B cell (primary cell): ENCODE measurements around the gene DYNLT3. TPM values are rescaled to one million over a fixed set of nuclear protein-coding genes. Genes with fewer than 3 reads are reported as not detected.

Source experiments
- ATAC-seq: fragments of 200-7000 bp; cut with Tn5 transposase; one replicate; pipeline ENCODE4 v1.10.0; 2021; ENCODE audit warnings: low read depth, mild to moderate bottlenecking, moderate number of reproducible peaks, moderate library complexity
- CTCF ChIA-PET: fragments of 350-600 bp; sonication (Branson Sonifier 250); formaldehyde crosslinking; loops from one replicate; lab custom pipeline; 2021; ENCODE audit warnings: antibody characterized with exemption, inconsistent platforms; lab: Charles Lee
- POLR2A ChIA-PET: fragments of 350-600 bp; sonication (Branson Sonifier 250); formaldehyde crosslinking; loops from one replicate; lab custom pipeline; 2021; ENCODE audit warnings: antibody characterized with exemption; lab: Charles Lee
- DNase-seq: peaks from one replicate; pipeline ENCODE4 v3.0.0; 2013
- H2AFZ ChIP-seq: 2 replicates; pipeline ENCODE4 v1.6.1; 2012; ENCODE audit warnings: mild to moderate bottlenecking, low read depth, low read length; ENCODE audit not compliant: insufficient read depth, poor library complexity, severe bottlenecking
- H3K27ac ChIP-seq, 2 donors: 1 replicate in 1 of 2; 2 replicates in 1 of 2; pipeline ENCODE4 v1.5.1; 2012 to 2013; ENCODE audit warnings: low read length in 2 of 2, mild to moderate bottlenecking in 2 of 2, moderate library complexity in 1 of 2
- H3K27me3 ChIP-seq, 4 experiments: fragments of 200-600 bp in 1 of 4; sonication (generic) in 1 of 4; replicated peaks in 1 of 4; 1 replicate in 2 of 4; 2 replicates in 2 of 4; pipeline versions ENCODE4 v1.6.1 to v1.7.0; 2013 to 2016; ENCODE audit warnings: low read length in 3 of 4, mild to moderate bottlenecking in 2 of 4, mixed read lengths in 1 of 4, moderate library complexity in 1 of 4; ENCODE audit not compliant: insufficient read depth in 4 of 4, control insufficient read depth in 3 of 4; ENCODE audit errors: control extremely low read depth in 1 of 4
- H3K36me3 ChIP-seq, 2 experiments: replicated peaks in 1 of 2; 1 replicate in 1 of 2; 2 replicates in 1 of 2; pipeline versions ENCODE4 v1.6.1 to v1.7.1; 2013; ENCODE audit warnings: low read length in 1 of 2; ENCODE audit not compliant: insufficient read depth in 2 of 2, control insufficient read depth in 1 of 2; ENCODE audit errors: control extremely low read depth in 1 of 2, extremely low read depth in 1 of 2
- H3K4me1 ChIP-seq, 2 donors: fragments of 200-600 bp in 1 of 2; sonication (generic) in 1 of 2; 1 replicate in 1 of 2; 2 replicates in 1 of 2; pipeline versions ENCODE4 v1.5.1 to v1.6.1; 2013 to 2017; ENCODE audit warnings: low read length in 2 of 2; ENCODE audit not compliant: control insufficient read depth in 2 of 2, insufficient read depth in 2 of 2
- H3K4me2 ChIP-seq: replicated peaks from 2 replicates; pipeline ENCODE3; 2012; ENCODE audit warnings: mild to moderate bottlenecking, low read depth, low read length; ENCODE audit not compliant: poor library complexity, severe bottlenecking
- H3K4me3 ChIP-seq, 5 experiments: fragments of 200-600 bp in 1 of 5; sonication (generic) in 1 of 5; 1 replicate in 3 of 5; 2 replicates in 2 of 5; pipeline versions ENCODE4 v1.5.1 to v1.7.0; 2011 to 2016; ENCODE audit warnings: low read length in 4 of 5, mild to moderate bottlenecking in 4 of 5, low read depth in 2 of 5, control low read depth in 1 of 5, moderate library complexity in 1 of 5; ENCODE audit not compliant: insufficient read depth in 1 of 5; ENCODE audit errors: control extremely low read depth in 1 of 5, extremely low read depth in 1 of 5
- H3K79me2 ChIP-seq: fragments of 200-600 bp; sonication (generic); one replicate; pipeline ENCODE4 v1.6.0; 2016; ENCODE audit warnings: low read length; ENCODE audit not compliant: control insufficient read depth, insufficient read depth
- H3K9ac ChIP-seq: fragments of 200-600 bp; sonication (generic); 2 replicates; pipeline ENCODE4 v1.6.1; 2017; ENCODE audit warnings: mild to moderate bottlenecking, low read length, moderate library complexity
- H3K9me3 ChIP-seq, 3 donors: one replicate each; pipeline versions ENCODE4 v1.6.1 to v1.7.1; 2013; ENCODE audit warnings: low read length in 2 of 3; ENCODE audit not compliant: control insufficient read depth in 2 of 3, insufficient read depth in 1 of 3; ENCODE audit errors: control extremely low read depth in 1 of 3
- H4K20me1 ChIP-seq: 2 replicates; pipeline ENCODE4 v1.6.0; 2012; ENCODE audit warnings: mild to moderate bottlenecking, low read length; ENCODE audit not compliant: insufficient read depth, control insufficient read depth, poor library complexity, severe bottlenecking
- H3K27ac Mint-ChIP-seq: one replicate; pipeline ENCODE4 v1.8.0; 2021; ENCODE audit warnings: mixed read lengths
- H3K27me3 Mint-ChIP-seq: one replicate; pipeline ENCODE4 v1.8.0; 2021; ENCODE audit warnings: mixed read lengths
- H3K4me1 Mint-ChIP-seq: one replicate; pipeline ENCODE4 v1.8.0; 2021; ENCODE audit warnings: mixed read lengths
- H3K4me3 Mint-ChIP-seq: one replicate; pipeline ENCODE4 v1.8.0; 2021; ENCODE audit warnings: mixed read lengths
- H3K9me3 Mint-ChIP-seq: one replicate; pipeline ENCODE4 v1.8.0; 2022; ENCODE audit warnings: mixed read lengths; ENCODE audit not compliant: insufficient read depth
- EZH2 ChIP-seq: IDR thresholded peaks from 2 replicates; pipeline ENCODE4 v1.6.1; 2012; ENCODE audit warnings: borderline replicate concordance, low read depth, mild to moderate bottlenecking, moderate library complexity, low read length; ENCODE audit not compliant: insufficient read depth, poor library complexity, severe bottlenecking
- WGBS: methylation state at CpG from one replicate; pipeline ENCODE4 v1.1.5; 2013; ENCODE audit warnings: missing lambda C conversion rate; ENCODE audit not compliant: insufficient coverage; 5-methylcytosine and 5-hydroxymethylcytosine counted together
- intact Hi-C: fragments of 100-400 bp; cut with micrococcal nuclease; formaldehyde crosslinking; loops from one replicate; pipeline ENCODE4 v1.10.0; 2022
- polyA plus RNA-seq: library from polyadenylated mRNA; depleted of rRNA; stranded (reverse); fragments of >200 nt; gene quantifications from 2 replicates; pipeline ENCODE4 v1.2.3, GENCODE V29; 2012
- total RNA-seq, 2 donors: library from RNA; stranded (reverse); fragments of 120-200 nt in 1 of 2; gene quantifications; 1 replicate in 1 of 2; 2 replicates in 1 of 2; pipeline versions ENCODE4 v1.2.3 to v1.2.4, GENCODE V29; 2013 to 2022
- TF ChIP-seq, protein P1 (sequence below): fragments of 200-600 bp; IDR thresholded peaks from one replicate; pipeline ENCODE4 v1.8.0; 2022; ENCODE audit warnings: antibody characterized with exemption, mild to moderate bottlenecking

The DYNLT3 gene
- total and polyA plus RNA-seq, 2 donors (not counting 1 experiment from before 2014, with no cell fraction given) = 15.3 to 20.4 TPM

DNA sequence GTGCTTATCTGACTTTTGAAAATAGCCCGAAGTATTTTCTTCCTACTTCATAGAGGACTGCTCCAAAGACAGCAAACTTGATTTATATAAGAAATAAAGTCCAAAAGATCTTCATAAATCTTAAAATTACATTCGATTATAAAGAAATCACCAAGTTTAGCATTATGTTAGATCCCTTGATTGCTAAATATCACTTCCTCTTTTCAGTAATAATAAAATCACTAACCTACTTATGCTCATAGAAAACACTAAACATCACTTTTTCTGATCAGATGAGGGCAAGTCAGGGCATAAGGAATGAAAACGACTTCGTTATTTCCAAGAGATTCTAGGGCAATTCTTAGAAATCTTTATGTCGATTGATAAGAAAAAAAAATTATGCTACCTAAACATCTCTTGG is 32.0 kb downstream of the DYNLT3 start:
- H3K27ac Mint-ChIP-seq = peak overlapping the region; percentile 46
- Histone ChIP-seq H3K36me3 (peaks cover under 1 to 13% of the 10 kb centered on the region in 2 experiments), H3K27me3 (no peaks in the 10 kb centered on the region), H3K79me2 (no peaks in the 10 kb centered on the region), H4K20me1 (no peaks in the 10 kb centered on the region), H3K9ac (no peak overlapping the region), H3K9me3 (no peaks in the 10 kb centered on the region), H3K4me3 (no peak overlapping the region), H3K4me2 (peak overlapping the region; percentile 19), H2AFZ (no peak overlapping the region), H3K4me1 (peaks cover 66 to 78% of the 10 kb centered on the region in 2 donors), H3K27ac (peak overlapping the region; percentile 89 to 90)
- WGBS = no CpG with 5 or more reads among the region's 5 CpGs
- H3K4me1 Mint-ChIP-seq = peaks cover 79% of the 10 kb centered on the region
- no peaks in the 10 kb centered on the region for H3K27me3 Mint-ChIP-seq
- no peaks in the 10 kb centered on the region for H3K9me3 Mint-ChIP-seq
- H3K4me3 Mint-ChIP-seq = peak overlapping the region; percentile 2
- peak; percentile 29 for DNase-seq
- TF ChIP-seq, protein P1, sequence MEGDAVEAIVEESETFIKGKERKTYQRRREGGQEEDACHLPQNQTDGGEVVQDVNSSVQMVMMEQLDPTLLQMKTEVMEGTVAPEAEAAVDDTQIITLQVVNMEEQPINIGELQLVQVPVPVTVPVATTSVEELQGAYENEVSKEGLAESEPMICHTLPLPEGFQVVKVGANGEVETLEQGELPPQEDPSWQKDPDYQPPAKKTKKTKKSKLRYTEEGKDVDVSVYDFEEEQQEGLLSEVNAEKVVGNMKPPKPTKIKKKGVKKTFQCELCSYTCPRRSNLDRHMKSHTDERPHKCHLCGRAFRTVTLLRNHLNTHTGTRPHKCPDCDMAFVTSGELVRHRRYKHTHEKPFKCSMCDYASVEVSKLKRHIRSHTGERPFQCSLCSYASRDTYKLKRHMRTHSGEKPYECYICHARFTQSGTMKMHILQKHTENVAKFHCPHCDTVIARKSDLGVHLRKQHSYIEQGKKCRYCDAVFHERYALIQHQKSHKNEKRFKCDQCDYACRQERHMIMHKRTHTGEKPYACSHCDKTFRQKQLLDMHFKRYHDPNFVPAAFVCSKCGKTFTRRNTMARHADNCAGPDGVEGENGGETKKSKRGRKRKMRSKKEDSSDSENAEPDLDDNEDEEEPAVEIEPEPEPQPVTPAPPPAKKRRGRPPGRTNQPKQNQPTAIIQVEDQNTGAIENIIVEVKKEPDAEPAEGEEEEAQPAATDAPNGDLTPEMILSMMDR = no peak
- TF ChIP-seq EZH2 = no peak
- ChIA-PET POLR2A (no interaction called here), CTCF (interaction anchor here (0.6 to 2.2 kb wide), 6 partner anchors 9 to 70 kb away, joined by 3 to 14 read pairs (median 6); no protein-coding TSS in a partner anchor)
- intact Hi-C loops = no loop called here
- ATAC-seq = no peak

DNA sequence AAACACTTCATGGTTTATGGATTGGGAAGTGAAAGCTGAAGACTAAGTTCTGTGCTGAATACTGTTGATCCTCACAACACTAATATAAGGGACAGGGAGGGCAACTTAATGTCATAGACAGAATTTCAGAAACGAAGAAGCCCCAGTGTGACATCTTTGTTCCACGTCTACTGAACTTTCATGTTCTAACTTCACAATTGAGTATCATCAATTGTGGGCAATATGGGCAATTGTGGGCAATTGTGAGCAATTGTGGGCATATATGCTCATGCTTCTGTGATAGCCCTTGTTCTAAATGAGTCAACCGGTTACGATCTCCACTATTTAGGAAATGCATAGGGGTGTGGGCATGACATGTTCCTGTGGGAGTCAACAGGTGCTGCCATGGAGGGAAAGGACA is 33.8 kb downstream of the DYNLT3 start:
- no peak overlapping the region for H2AFZ ChIP-seq
- ChIA-PET CTCF (interaction anchor here (0.9 to 3.7 kb wide), 6 partner anchors 10 to 68 kb away, joined by 3 to 20 read pairs (median 4); partner anchors contain the start of gene CYBB), POLR2A (interaction anchor here (0.7 kb wide), 1 partner anchor 27 kb away, joined by 8 read pairs; no protein-coding TSS in a partner anchor)
- H3K4me3 Mint-ChIP-seq = peak overlapping the region; percentile 63
- peak overlapping the region; percentile 1 for H3K4me2 ChIP-seq
- peaks cover 2 to 29% of the 10 kb centered on the region in 2 experiments for H3K36me3 ChIP-seq
- H3K4me1 Mint-ChIP-seq = peaks cover 78% of the 10 kb centered on the region
- DNase-seq = no peak
- ATAC-seq = no peak
- WGBS = no CpG with 5 or more reads among the region's 4 CpGs
- no peaks in the 10 kb centered on the region for H3K27me3 Mint-ChIP-seq
- H3K9me3 ChIP-seq = no peaks in the 10 kb centered on the region
- peak overlapping the region; percentile 87 for H3K27ac Mint-ChIP-seq
- H3K9ac ChIP-seq = no peak overlapping the region
- TF ChIP-seq EZH2 = no peak
- TF ChIP-seq, protein P1 = no peak
- intact Hi-C loops = loop anchor here (2.0 kb wide), 1 partner anchor 17 kb away; no protein-coding TSS in a partner anchor
- H3K27ac ChIP-seq = peak overlapping the region in 1 of 2 donors; percentile 46
- no peak overlapping the region for H3K4me3 ChIP-seq
- no peaks in the 10 kb centered on the region for H4K20me1 ChIP-seq
- H3K4me1 ChIP-seq = peaks cover 51 to 68% of the 10 kb centered on the region in 2 donors
- no peaks in the 10 kb centered on the region for H3K9me3 Mint-ChIP-seq
- no peaks in the 10 kb centered on the region for H3K27me3 ChIP-seq
- H3K79me2 ChIP-seq = no peaks in the 10 kb centered on the region
